K562 (cell line): ENCODE data around the gene ZNF776. TPM values are rescaled to one million over a fixed set of nuclear protein-coding genes. Genes with fewer than 3 reads are reported as not detected.

Source experiments
- ATAC-seq: fragments of 200-7000 bp; cut with Tn5 transposase; 3 replicates; pipeline ENCODE4 v1.9.1; 2020; ENCODE audit warnings: moderate library complexity
- BruUV-seq: library from RNA; stranded (reverse); fragments of 400-500 nt; replicated peaks from 2 replicates; lab custom pipeline; 2021; lab: Mats Ljungman, UMichigan
- CTCF ChIA-PET: fragments of 300-600 bp; formaldehyde crosslinking; extraction: SDS; loops from one replicate; lab custom pipeline; 2021; ENCODE audit warnings: low intra/inter-chr PET ratio; lab: Yijun Ruan, JAX
- POLR2A ChIA-PET: fragments of 300-600, 350-650 bp; sonication (Branson Sonifier 250); formaldehyde crosslinking; extraction: SDS; loops from one replicate; lab custom pipeline; 2021; ENCODE audit warnings: antibody characterized with exemption, inconsistent platforms; lab: Yijun Ruan, JAX
- DNase-seq, 4 experiments: peaks; one replicate each; pipeline versions ENCODE4 v3.0.0 to v3.0.0-alpha.2; 2011 to 2018; ENCODE audit warnings: low spot score in 3 of 4, mixed read lengths in 3 of 4; ENCODE audit errors: extremely low read depth in 1 of 4
- FAIRE-seq: peaks from 2 replicates; lab custom pipeline; 2011; peaks lifted over from hg19 to GRCh38; lab: Jason Lieb, UNC
- H2AFZ ChIP-seq: 2 replicates; pipeline ENCODE4 v1.6.0; 2011; ENCODE audit warnings: low read depth, low read length, control low read depth, inconsistent platforms
- H3K27ac ChIP-seq: fragments of 200-600 bp; 3 replicates; pipeline ENCODE4 v1.8.0; 2011; ENCODE audit warnings: low read depth, mild to moderate bottlenecking, control low read depth, inconsistent platforms, low read length, moderate library complexity, mixed read lengths; ENCODE audit errors: extremely low read depth
- H3K27me3 ChIP-seq, 2 experiments: fragments of 300-600 bp in 1 of 2; 2 replicates in 1 of 2; 3 replicates in 1 of 2; pipeline versions ENCODE4 v1.6.0 to v1.8.0; 2011; ENCODE audit warnings: inconsistent platforms in 2 of 2, low read length in 2 of 2, mild to moderate bottlenecking in 1 of 2, mixed read lengths in 1 of 2, moderate library complexity in 1 of 2; ENCODE audit not compliant: control insufficient read depth in 2 of 2, insufficient read depth in 2 of 2
- H3K36me3 ChIP-seq: fragments of 300-600 bp; 3 replicates; pipeline ENCODE4 v1.8.0; 2011; ENCODE audit warnings: mild to moderate bottlenecking, low read length, inconsistent platforms; ENCODE audit not compliant: control insufficient read depth, insufficient read depth
- H3K4me1 ChIP-seq, 2 experiments: fragments of 200-600 bp in 1 of 2; replicated peaks in 1 of 2; 2 replicates in 1 of 2; 3 replicates in 1 of 2; pipeline versions ENCODE4 v1.5.1 to v1.8.0; 2011; ENCODE audit warnings: inconsistent platforms in 2 of 2, low read length in 2 of 2, mild to moderate bottlenecking in 1 of 2, mixed read lengths in 1 of 2, moderate library complexity in 1 of 2; ENCODE audit not compliant: control insufficient read depth in 2 of 2, insufficient read depth in 2 of 2
- H3K4me2 ChIP-seq: 2 replicates; pipeline ENCODE4 v1.6.1; 2011; ENCODE audit warnings: low read length, control low read depth, inconsistent platforms, mixed read lengths; ENCODE audit not compliant: insufficient read depth
- H3K4me3 ChIP-seq: fragments of 200-600 bp; sonication (generic), shearing (Covaris generic); 2 replicates; pipeline ENCODE4 v1.5.1; 2016; ENCODE audit warnings: control low read depth, inconsistent platforms
- H3K79me2 ChIP-seq: fragments of 200-600 bp; 3 replicates; pipeline ENCODE4 v1.8.0; 2011; ENCODE audit warnings: low read length, inconsistent platforms; ENCODE audit not compliant: control insufficient read depth, insufficient read depth
- H3K9ac ChIP-seq, 2 experiments: 2 replicates each; pipeline versions ENCODE4 v1.6.0 to v1.6.1; 2011; ENCODE audit warnings: low read depth in 2 of 2, low read length in 2 of 2, control low read depth in 1 of 2, inconsistent platforms in 1 of 2, mild to moderate bottlenecking in 1 of 2, mixed read lengths in 1 of 2; ENCODE audit not compliant: insufficient read depth in 1 of 2
- H3K9me1 ChIP-seq: one replicate; pipeline ENCODE4 v1.6.0; 2011; ENCODE audit warnings: inconsistent platforms, mild to moderate bottlenecking, low read length, moderate library complexity; ENCODE audit not compliant: control insufficient read depth, insufficient read depth
- H3K9me3 ChIP-seq: replicated peaks from 2 replicates; pipeline ENCODE4 v1.5.1; 2011; ENCODE audit warnings: low read depth, low read length, inconsistent platforms; ENCODE audit not compliant: control insufficient read depth, insufficient read depth
- H4K20me1 ChIP-seq: replicated peaks from 2 replicates; pipeline ENCODE4 v1.6.1; 2011; ENCODE audit warnings: low read length, inconsistent platforms, mixed read lengths; ENCODE audit not compliant: control insufficient read depth, insufficient read depth
- BHLHE40 ChIP-seq: IDR thresholded peaks from 2 replicates; pipeline ENCODE4 v1.6.1; 2011; ENCODE audit warnings: low read length, improper control_type of control experiment
- BMI1 ChIP-seq: fragments of 150-350 bp; IDR thresholded peaks from 2 replicates; pipeline ENCODE4 v1.6.1; 2014; ENCODE audit warnings: low read length
- CBX8 ChIP-seq: fragments of 200-600 bp; sonication (generic); IDR thresholded peaks from 2 replicates; pipeline ENCODE4 v1.6.1; 2012; ENCODE audit warnings: borderline replicate concordance, mixed run types, low read depth, mild to moderate bottlenecking, moderate library complexity, mixed read lengths, low read length, control low read depth, inconsistent platforms; ENCODE audit not compliant: poor library complexity, severe bottlenecking; ENCODE audit errors: extremely low read depth
- ELF2 ChIP-seq: fragments of 250-450 bp; sonication (Bioruptor Pico); IDR thresholded peaks from 2 replicates; pipeline ENCODE4 v1.5.0; 2021; ENCODE audit warnings: mild to moderate bottlenecking
- HDAC8 ChIP-seq: fragments of 450-650 bp; IDR thresholded peaks from 2 replicates; pipeline ENCODE4 v1.6.1; 2016; ENCODE audit warnings: mild to moderate bottlenecking, missing genetic modification characterization, moderate library complexity, missing compliant biosample characterization
- HDGF ChIP-seq: fragments of 450-650 bp; IDR thresholded peaks from 2 replicates; pipeline ENCODE4 v1.6.1; 2016
- PTRF ChIP-seq: fragments of 450-650 bp; IDR thresholded peaks from 2 replicates; pipeline ENCODE4 v1.6.1; 2016; ENCODE audit warnings: mild to moderate bottlenecking, missing genetic modification characterization, missing compliant biosample characterization
- SRSF3 ChIP-seq: fragments of 200-400 bp; formaldehyde crosslinking; IDR thresholded peaks from 2 replicates; pipeline ENCODE4 v1.6.1; 2016; ENCODE audit warnings: mild to moderate bottlenecking, low read length, moderate library complexity; ENCODE audit not compliant: insufficient read depth
- TCF7 ChIP-seq: sonication (generic); IDR thresholded peaks from 2 replicates; pipeline ENCODE4 v1.6.1; 2016; ENCODE audit warnings: antibody characterized with exemption, borderline replicate concordance
- ZBTB43 ChIP-seq: sonication (generic); formaldehyde crosslinking; IDR thresholded peaks from 2 replicates; pipeline ENCODE4 v1.8.0; 2023; ENCODE audit warnings: mild to moderate bottlenecking, missing genetic modification reagents
- ZFP1 ChIP-seq: fragments of 450-650 bp; formaldehyde crosslinking; IDR thresholded peaks from 2 replicates; pipeline ENCODE4 v1.4.0; 2020; ENCODE audit warnings: mild to moderate bottlenecking, mixed read lengths
- ZNF695 ChIP-seq: fragments of 450-650 bp; formaldehyde crosslinking; IDR thresholded peaks from 2 replicates; pipeline ENCODE4 v1.4.0; 2020; ENCODE audit warnings: mild to moderate bottlenecking, moderate library complexity
- WGBS: fragments of 100-300 bp; shearing (Covaris generic); methylation state at CpG from one replicate; pipeline ENCODE4 v1.1.6; 2016; ENCODE audit warnings: low coverage, mixed read lengths; ENCODE audit not compliant: insufficient coverage; ENCODE audit errors: missing lambda C conversion rate; 5-methylcytosine and 5-hydroxymethylcytosine counted together
- in situ Hi-C: fragments of 300-500 bp; cut with MboI; formaldehyde crosslinking; loops from 4 replicates; pipeline ENCODE4 v1.15.0; 2018; ENCODE audit warnings: inconsistent platforms, mixed read lengths
- intact Hi-C: fragments of 100-400 bp; cut with micrococcal nuclease; formaldehyde crosslinking; loops from 2 replicates; pipeline ENCODE4 v1.14.2; 2022
- polyA plus RNA-seq, 8 experiments: library from polyadenylated mRNA; depleted of rRNA in 4 of 8; stranded (reverse) in 5 of 8; unstranded in 3 of 8; fragments of >200 nt; fragmentation: Nextera tagmentation in 2 of 8; fragmentation: Illumina TruSeq in 1 of 8; extraction: Ambion mirVana in 2 of 8; extraction: Trizol in 1 of 8; gene quantifications; 2 replicates each; pipeline versions ENCODE4 v1.2.1 to v1.2.3, GENCODE V29; 2011 to 2014; ENCODE audit warnings: inconsistent platforms in 1 of 8, missing spikeins in 1 of 8
- total RNA-seq, 7 experiments: library from RNA; depleted of rRNA in 6 of 7; stranded (reverse); fragments of >200 nt in 6 of 7; fragmentation: Illumina TruSeq in 2 of 7; extraction: Trizol in 2 of 7; gene quantifications; 2 replicates each; pipeline versions ENCODE4 v1.2.1 to v1.2.3, GENCODE V29; 2011 to 2021; ENCODE audit warnings: low replicate concordance in 1 of 7
- TF ChIP-seq, protein P1 (sequence below): sonication (generic); formaldehyde crosslinking; IDR thresholded peaks from 2 replicates; pipeline ENCODE4 v1.8.0; 2022; ENCODE audit warnings: mild to moderate bottlenecking, low read depth, missing genetic modification reagents
- TF ChIP-seq, protein P2 (sequence below): fragments of 450-650 bp; IDR thresholded peaks from one replicate; pipeline ENCODE4 v1.6.1; 2018; ENCODE audit warnings: mild to moderate bottlenecking, moderate library complexity; ENCODE audit not compliant: partially characterized antibody
- TF ChIP-seq, protein P3 (sequence below), 2 experiments: fragments of 250-450 bp in 1 of 2; fragments of 450-650 bp in 1 of 2; sonication (Bioruptor Pico) in 1 of 2; IDR thresholded peaks; 2 replicates each; pipeline versions ENCODE4 v1.6.1 to v1.8.0; 2016 to 2021; ENCODE audit warnings: mild to moderate bottlenecking in 2 of 2, moderate library complexity in 2 of 2, missing compliant biosample characterization in 1 of 2, missing genetic modification characterization in 1 of 2

The ZNF776 gene
- total and polyA plus RNA-seq, 9 of the 15 experiments (the other 6 are each of a cell fraction or from before 2014, with no cell fraction given), result 2.2 to 16.9 (median 8.2) TPM

DNA sequence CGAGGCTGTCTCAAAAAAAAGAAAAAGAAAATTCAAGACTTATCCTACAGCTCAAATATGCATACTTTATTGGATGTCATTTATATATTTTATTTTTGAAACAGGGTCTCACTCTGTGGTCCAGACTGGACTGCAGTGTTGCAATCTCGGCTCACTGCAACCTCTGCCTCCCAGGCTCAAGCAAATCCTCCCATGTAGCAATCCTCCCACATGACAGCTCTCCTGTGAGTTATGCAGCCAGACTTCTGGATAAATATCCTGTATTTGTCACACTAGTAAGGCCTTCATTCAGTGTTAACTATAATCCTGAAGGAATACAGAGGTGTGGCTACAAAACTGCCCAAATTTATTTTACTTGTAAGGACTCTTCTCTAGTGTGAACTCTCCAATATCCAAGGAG, 60.9 kb downstream of the ZNF776 start:
- FAIRE-seq (no peak), DNase-seq (no peak), ATAC-seq (no peak)
- 100% methylated on average over 2 of the region's 2 CpGs for WGBS
- no peaks in the 10 kb centered on the region for H3K27me3 ChIP-seq
- peaks cover 47% of the 10 kb centered on the region for H3K36me3 ChIP-seq
- H3K4me2 ChIP-seq, result no peak overlapping the region
- TF ChIP-seq CBX8, result no peak
- TF ChIP-seq HDAC8 (tag), result no peak
- TF ChIP-seq, protein P1, sequence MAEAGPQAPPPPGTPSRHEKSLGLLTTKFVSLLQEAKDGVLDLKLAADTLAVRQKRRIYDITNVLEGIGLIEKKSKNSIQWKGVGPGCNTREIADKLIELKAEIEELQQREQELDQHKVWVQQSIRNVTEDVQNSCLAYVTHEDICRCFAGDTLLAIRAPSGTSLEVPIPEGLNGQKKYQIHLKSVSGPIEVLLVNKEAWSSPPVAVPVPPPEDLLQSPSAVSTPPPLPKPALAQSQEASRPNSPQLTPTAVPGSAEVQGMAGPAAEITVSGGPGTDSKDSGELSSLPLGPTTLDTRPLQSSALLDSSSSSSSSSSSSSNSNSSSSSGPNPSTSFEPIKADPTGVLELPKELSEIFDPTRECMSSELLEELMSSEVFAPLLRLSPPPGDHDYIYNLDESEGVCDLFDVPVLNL (CRISPR knock-in tag), result no peak
- no peak for TF ChIP-seq ZBTB43 (CRISPR knock-in tag)
- TF ChIP-seq TCF7, result no peak
- TF ChIP-seq ELF2 (CRISPR knock-in tag), result no peak
- no peak for TF ChIP-seq ZFP1 (CRISPR knock-in tag)
- TF ChIP-seq, protein P2, sequence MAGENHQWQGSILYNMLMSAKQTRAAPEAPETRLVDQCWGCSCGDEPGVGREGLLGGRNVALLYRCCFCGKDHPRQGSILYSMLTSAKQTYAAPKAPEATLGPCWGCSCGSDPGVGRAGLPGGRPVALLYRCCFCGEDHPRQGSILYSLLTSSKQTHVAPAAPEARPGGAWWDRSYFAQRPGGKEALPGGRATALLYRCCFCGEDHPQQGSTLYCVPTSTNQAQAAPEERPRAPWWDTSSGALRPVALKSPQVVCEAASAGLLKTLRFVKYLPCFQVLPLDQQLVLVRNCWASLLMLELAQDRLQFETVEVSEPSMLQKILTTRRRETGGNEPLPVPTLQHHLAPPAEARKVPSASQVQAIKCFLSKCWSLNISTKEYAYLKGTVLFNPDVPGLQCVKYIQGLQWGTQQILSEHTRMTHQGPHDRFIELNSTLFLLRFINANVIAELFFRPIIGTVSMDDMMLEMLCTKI, result no peak
- TF ChIP-seq ZNF695 (CRISPR knock-in tag), result no peak
- no peak for TF ChIP-seq BHLHE40
- TF ChIP-seq HDGF, result no peak
- TF ChIP-seq BMI1, result no peak
- no peak for TF ChIP-seq PTRF
- TF ChIP-seq, protein P3, sequence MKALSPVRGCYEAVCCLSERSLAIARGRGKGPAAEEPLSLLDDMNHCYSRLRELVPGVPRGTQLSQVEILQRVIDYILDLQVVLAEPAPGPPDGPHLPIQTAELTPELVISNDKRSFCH (CRISPR knock-in tag; IDR thresholded peaks at IDR 0.05), result no peak
- TF ChIP-seq, protein P3 (tag; IDR thresholded peaks at IDR 0.05), result no peak
- no peak for TF ChIP-seq SRSF3
- H3K4me1 ChIP-seq, result peaks cover 5 to 8% of the 10 kb centered on the region in 2 experiments; a peak in 4 of 5 replicates
- H4K20me1 ChIP-seq, result no peaks in the 10 kb centered on the region
- H3K4me3 ChIP-seq, result no peak overlapping the region
- H2AFZ ChIP-seq, result no peak overlapping the region
- H3K27ac ChIP-seq, result no peak overlapping the region
- ChIA-PET CTCF (no interaction called here), POLR2A (interaction anchor here (0.8 kb wide), 1 partner anchor 12 kb away, joined by 3 read pairs; no protein-coding TSS in a partner anchor)
- no TSS peak for BruUV-seq
- in situ Hi-C loops, result no loop called here
- no peaks in the 10 kb centered on the region for H3K9me3 ChIP-seq
- H3K9ac ChIP-seq, result no peak overlapping the region
- intact Hi-C loops, result no loop called here
- H3K79me2 ChIP-seq, result peaks cover 4% of the 10 kb centered on the region
- H3K9me1 ChIP-seq, result peaks cover 2% of the 10 kb centered on the region
